WI38 (cell line): ENCODE results near the gene ARSA.
"Not testable (repeated sequence)": the region's sequence is repeated elsewhere in the genome, so short reads cannot be mapped to it uniquely, and the experiment has no call there.

Experiments
- H3K4me3 ChIP-seq: 2 replicates; pipeline ENCODE4 v1.5.1; 2011; ENCODE audit warnings: low read depth, mild to moderate bottlenecking, control low read depth, low read length
- TF ChIP-seq, protein P1 (sequence below): IDR thresholded peaks from 2 replicates; pipeline ENCODE4 v1.5.1; 2012; ENCODE audit warnings: low read depth, mild to moderate bottlenecking, control low read depth, low read length

ARSA gene

GRCh38 chr22:50622723-50623327 lies 5.1 kb downstream of the ARSA start:
- TF ChIP-seq, protein P1, sequence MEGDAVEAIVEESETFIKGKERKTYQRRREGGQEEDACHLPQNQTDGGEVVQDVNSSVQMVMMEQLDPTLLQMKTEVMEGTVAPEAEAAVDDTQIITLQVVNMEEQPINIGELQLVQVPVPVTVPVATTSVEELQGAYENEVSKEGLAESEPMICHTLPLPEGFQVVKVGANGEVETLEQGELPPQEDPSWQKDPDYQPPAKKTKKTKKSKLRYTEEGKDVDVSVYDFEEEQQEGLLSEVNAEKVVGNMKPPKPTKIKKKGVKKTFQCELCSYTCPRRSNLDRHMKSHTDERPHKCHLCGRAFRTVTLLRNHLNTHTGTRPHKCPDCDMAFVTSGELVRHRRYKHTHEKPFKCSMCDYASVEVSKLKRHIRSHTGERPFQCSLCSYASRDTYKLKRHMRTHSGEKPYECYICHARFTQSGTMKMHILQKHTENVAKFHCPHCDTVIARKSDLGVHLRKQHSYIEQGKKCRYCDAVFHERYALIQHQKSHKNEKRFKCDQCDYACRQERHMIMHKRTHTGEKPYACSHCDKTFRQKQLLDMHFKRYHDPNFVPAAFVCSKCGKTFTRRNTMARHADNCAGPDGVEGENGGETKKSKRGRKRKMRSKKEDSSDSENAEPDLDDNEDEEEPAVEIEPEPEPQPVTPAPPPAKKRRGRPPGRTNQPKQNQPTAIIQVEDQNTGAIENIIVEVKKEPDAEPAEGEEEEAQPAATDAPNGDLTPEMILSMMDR: no peak
- no peak overlapping the region for H3K4me3 ChIP-seq

GRCh38 chr22:50621948-50622722 lies 5.8 kb downstream of the ARSA start:
- TF ChIP-seq, protein P1: no peak
- H3K4me3 ChIP-seq: no peak overlapping the region

- TF ChIP-seq, protein P1: no peak
- H3K4me3 ChIP-seq: no peak overlapping the region
Measured at GRCh38 chr22:50621356-50621880, 6.5 kb downstream of the ARSA start.

- TF ChIP-seq, protein P1: no peak; the same call in 1 of the 2 replicates
- no peak overlapping the region for H3K4me3 ChIP-seq
Measured at GRCh38 chr22:50620593-50621355, 7.2 kb downstream of the ARSA start.

- H3K4me3 ChIP-seq: not testable (repeated sequence)
Measured at GRCh38 chr22:50614296-50614695, 13.7 kb downstream of the ARSA start.

- TF ChIP-seq, protein P1: no peak
- no peak overlapping the region for H3K4me3 ChIP-seq
Measured at GRCh38 chr22:50613291-50613981, 14.5 kb downstream of the ARSA start.

DNA sequence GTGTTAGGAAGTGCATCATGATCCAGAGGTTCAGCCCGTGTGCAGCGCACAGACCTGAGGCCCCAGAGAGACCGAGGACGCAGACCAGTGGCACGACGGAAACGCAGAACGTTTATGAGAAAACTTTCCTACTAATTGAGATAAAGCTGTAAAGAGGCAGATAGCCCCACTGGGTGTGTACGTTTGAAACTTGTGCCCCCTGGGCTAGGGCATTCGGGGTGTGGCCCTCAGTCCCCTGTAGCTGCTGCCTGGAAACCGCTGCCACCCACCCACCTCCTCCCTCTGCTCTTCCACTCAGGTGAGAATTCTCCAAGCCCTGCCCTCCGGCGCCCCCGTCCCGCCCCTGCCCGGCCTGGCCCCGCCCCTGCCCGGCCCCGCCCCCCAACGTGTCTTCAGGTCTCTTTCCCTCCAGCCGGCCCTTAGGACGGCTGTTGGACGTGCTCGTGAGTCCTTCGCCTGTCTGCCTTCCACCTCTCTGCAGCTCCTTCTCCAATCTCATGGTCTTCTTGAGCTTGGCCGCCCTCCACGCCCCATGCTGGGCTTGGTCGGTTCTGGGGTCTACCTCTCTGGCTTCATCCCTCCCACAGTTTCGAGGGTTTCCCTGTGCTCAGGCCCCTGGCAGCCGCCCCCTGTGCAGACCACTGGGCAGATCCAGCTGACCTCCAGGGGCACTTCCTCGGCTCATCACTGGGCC lies 15.3 kb downstream of the ARSA start:
- no peak overlapping the region for H3K4me3 ChIP-seq
- TF ChIP-seq, protein P1: no peak
